IMR-90 (cell line): ENCODE data around the gene SLC22A5. TPM values are rescaled to one million over a fixed set of nuclear protein-coding genes. Genes with fewer than 3 reads are reported as not detected.

Experiments used
- ATAC-seq: fragments of 200-7000 bp; cut with Tn5 transposase; 2 replicates; pipeline ENCODE4 v1.9.1; 2020; ENCODE audit warnings: low read depth, mild to moderate bottlenecking, moderate library complexity
- BruUV-seq: library from RNA; stranded (reverse); fragments of 400-500 nt; replicated peaks from 2 replicates; lab custom pipeline; 2021; lab: Mats Ljungman, UMichigan
- CTCF ChIA-PET: fragments of 300-600 bp; formaldehyde crosslinking; extraction: SDS; loops from one replicate; lab custom pipeline; 2021; ENCODE audit warnings: antibody characterized with exemption; lab: Yijun Ruan, JAX
- POLR2A ChIA-PET: fragments of 300-600 bp; sonication (Branson Sonifier 250); formaldehyde crosslinking; loops from one replicate; lab custom pipeline; 2022; ENCODE audit warnings: antibody characterized with exemption; ENCODE audit not compliant: unreplicated experiment; lab: Charles Lee
- DNase-seq: peaks from one replicate; pipeline ENCODE4 v3.0.0; 2013
- H2AFZ ChIP-seq: replicated peaks from 2 replicates; pipeline ENCODE3; 2013; ENCODE audit warnings: low read length, mild to moderate bottlenecking; ENCODE audit not compliant: poor library complexity
- H2AK5ac ChIP-seq: 2 replicates; pipeline ENCODE4 v1.6.1; 2013; ENCODE audit warnings: low read depth, low read length, inconsistent platforms
- H2AK9ac ChIP-seq: replicated peaks from 2 replicates; pipeline ENCODE3; 2013; ENCODE audit warnings: mild to moderate bottlenecking, low read depth, low read length, moderate library complexity; ENCODE audit not compliant: poor library complexity
- H2BK120ac ChIP-seq: 2 replicates; pipeline ENCODE4 v1.6.1; 2013; ENCODE audit warnings: low read depth, low read length, inconsistent platforms
- H2BK15ac ChIP-seq: 3 replicates; pipeline ENCODE4 v1.6.1; 2013; ENCODE audit warnings: low read depth, low read length, inconsistent platforms
- H2BK20ac ChIP-seq: 2 replicates; pipeline ENCODE4 v1.6.1; 2013; ENCODE audit warnings: low read depth, mild to moderate bottlenecking, inconsistent platforms, low read length, moderate library complexity
- H2BK5ac ChIP-seq: 2 replicates; pipeline ENCODE4 v1.6.1; 2013; ENCODE audit warnings: mild to moderate bottlenecking, low read depth, low read length, inconsistent platforms; ENCODE audit not compliant: poor library complexity, severe bottlenecking
- H3K14ac ChIP-seq: replicated peaks from 2 replicates; pipeline ENCODE4 v1.6.1; 2013; ENCODE audit warnings: low read depth, low read length, inconsistent platforms
- H3K18ac ChIP-seq: 2 replicates; pipeline ENCODE4 v1.6.1; 2013; ENCODE audit warnings: low read depth, low read length, control low read depth
- H3K23ac ChIP-seq: 2 replicates; pipeline ENCODE4 v1.6.1; 2013; ENCODE audit warnings: low read depth, low read length, inconsistent platforms
- H3K27ac ChIP-seq: 2 replicates; pipeline ENCODE4 v1.5.1; 2013; ENCODE audit warnings: mild to moderate bottlenecking, control low read depth, low read length; ENCODE audit not compliant: insufficient read depth
- H3K27me3 ChIP-seq: 2 replicates; pipeline ENCODE4 v1.6.1; 2013; ENCODE audit warnings: low read length; ENCODE audit not compliant: control insufficient read depth, insufficient read depth
- H3K36me3 ChIP-seq: 2 replicates; pipeline ENCODE4 v1.6.1; 2013; ENCODE audit warnings: low read length, mixed read lengths; ENCODE audit not compliant: control insufficient read depth, insufficient read depth
- H3K4ac ChIP-seq: 2 replicates; pipeline ENCODE4 v1.6.1; 2013; ENCODE audit warnings: low read depth, low read length, inconsistent platforms
- H3K4me1 ChIP-seq: 2 replicates; pipeline ENCODE4 v1.6.1; 2013; ENCODE audit warnings: low read length, mixed read lengths; ENCODE audit not compliant: control insufficient read depth, insufficient read depth
- H3K4me2 ChIP-seq: 2 replicates; pipeline ENCODE4 v1.6.1; 2013; ENCODE audit warnings: low read depth, mild to moderate bottlenecking, control low read depth, low read length, moderate library complexity
- H3K4me3 ChIP-seq: 2 replicates; pipeline ENCODE4 v1.5.1; 2013; ENCODE audit warnings: low read depth, mild to moderate bottlenecking, control low read depth, low read length, moderate library complexity; ENCODE audit not compliant: insufficient read depth
- H3K56ac ChIP-seq: 2 replicates; pipeline ENCODE4 v1.6.1; 2013; ENCODE audit warnings: low read length, inconsistent platforms; ENCODE audit not compliant: insufficient read depth; ENCODE audit errors: extremely low read depth
- H3K79me1 ChIP-seq, 2 experiments: 2 replicates each; pipeline ENCODE4 v1.6.1; 2013; ENCODE audit warnings: low read length in 2 of 2, inconsistent platforms in 1 of 2, low read depth in 1 of 2
- H3K9ac ChIP-seq: 2 replicates; pipeline ENCODE4 v1.6.1; 2013; ENCODE audit warnings: low read depth, low read length, control low read depth
- H3K9me1 ChIP-seq: 2 replicates; pipeline ENCODE4 v1.6.1; 2013; ENCODE audit warnings: low read length, inconsistent platforms; ENCODE audit not compliant: insufficient read depth
- H3K9me3 ChIP-seq: 2 replicates; pipeline ENCODE4 v1.6.1; 2013; ENCODE audit warnings: low read length; ENCODE audit not compliant: control insufficient read depth, insufficient read depth
- H4K20me1 ChIP-seq: 2 replicates; pipeline ENCODE4 v1.6.1; 2013; ENCODE audit warnings: low read length, inconsistent platforms; ENCODE audit not compliant: insufficient read depth
- H4K5ac ChIP-seq: 2 replicates; pipeline ENCODE4 v1.6.1; 2013; ENCODE audit warnings: mild to moderate bottlenecking, low read depth, low read length, control low read depth
- H4K8ac ChIP-seq, 2 experiments: 2 replicates each; pipeline ENCODE4 v1.6.1; 2013; ENCODE audit warnings: low read depth in 2 of 2, low read length in 2 of 2, control low read depth in 1 of 2, inconsistent platforms in 1 of 2
- H4K91ac ChIP-seq: 2 replicates; pipeline ENCODE4 v1.6.1; 2013; ENCODE audit warnings: low read depth, low read length, inconsistent platforms; ENCODE audit not compliant: insufficient read depth
- FOS ChIP-seq: fragments of 150-350 bp; IDR thresholded peaks from 2 replicates; pipeline ENCODE4 v1.6.1; 2016; ENCODE audit warnings: low read depth, low read length
- RAD21 ChIP-seq: IDR thresholded peaks from 2 replicates; pipeline ENCODE4 v1.6.1; 2012; ENCODE audit warnings: low read length, improper control_type of control experiment
- WGBS, 2 experiments: methylation state at CpG; one replicate each; pipeline versions ENCODE4 v1.1.5 to v1.1.7; 2013; ENCODE audit warnings: missing lambda C conversion rate in 2 of 2; ENCODE audit not compliant: insufficient read length in 1 of 2; ENCODE audit errors: extremely low coverage in 2 of 2; 5-methylcytosine and 5-hydroxymethylcytosine counted together
- dilution Hi-C: fragments of 300-500 bp; cut with HindIII; formaldehyde crosslinking; loops from one replicate; pipeline ENCODE4 v1.14.3; 2018; ENCODE audit warnings: low sequenced_read_pairs; ENCODE audit not compliant: unreplicated experiment
- in situ Hi-C: fragments of 300-500 bp; cut with MboI; formaldehyde crosslinking; loops from 3 replicates; pipeline ENCODE4 v1.14.3; 2019; ENCODE audit warnings: low sequenced_read_pairs, inconsistent platforms, mixed read lengths
- intact Hi-C: fragments of 100-400 bp; cut with micrococcal nuclease; formaldehyde crosslinking; loops from 2 replicates; pipeline ENCODE4 v1.10.0; 2022
- polyA plus RNA-seq, 3 experiments: library from polyadenylated mRNA; depleted of rRNA; stranded (reverse); fragments of >200 nt; gene quantifications; 2 replicates each; pipeline ENCODE4 v1.2.3, GENCODE V29; 2012; ENCODE audit warnings: low replicate concordance in 1 of 3
- total RNA-seq: library from RNA; depleted of rRNA; stranded (reverse); fragments of >200 nt; gene quantifications from 2 replicates; pipeline ENCODE4 v1.2.3, GENCODE V29; 2012

Gene SLC22A5
- total and polyA plus RNA-seq, 2 of the 4 experiments (the other 2 are of a cell fraction) = 6.1 to 7.1 TPM

DNA sequence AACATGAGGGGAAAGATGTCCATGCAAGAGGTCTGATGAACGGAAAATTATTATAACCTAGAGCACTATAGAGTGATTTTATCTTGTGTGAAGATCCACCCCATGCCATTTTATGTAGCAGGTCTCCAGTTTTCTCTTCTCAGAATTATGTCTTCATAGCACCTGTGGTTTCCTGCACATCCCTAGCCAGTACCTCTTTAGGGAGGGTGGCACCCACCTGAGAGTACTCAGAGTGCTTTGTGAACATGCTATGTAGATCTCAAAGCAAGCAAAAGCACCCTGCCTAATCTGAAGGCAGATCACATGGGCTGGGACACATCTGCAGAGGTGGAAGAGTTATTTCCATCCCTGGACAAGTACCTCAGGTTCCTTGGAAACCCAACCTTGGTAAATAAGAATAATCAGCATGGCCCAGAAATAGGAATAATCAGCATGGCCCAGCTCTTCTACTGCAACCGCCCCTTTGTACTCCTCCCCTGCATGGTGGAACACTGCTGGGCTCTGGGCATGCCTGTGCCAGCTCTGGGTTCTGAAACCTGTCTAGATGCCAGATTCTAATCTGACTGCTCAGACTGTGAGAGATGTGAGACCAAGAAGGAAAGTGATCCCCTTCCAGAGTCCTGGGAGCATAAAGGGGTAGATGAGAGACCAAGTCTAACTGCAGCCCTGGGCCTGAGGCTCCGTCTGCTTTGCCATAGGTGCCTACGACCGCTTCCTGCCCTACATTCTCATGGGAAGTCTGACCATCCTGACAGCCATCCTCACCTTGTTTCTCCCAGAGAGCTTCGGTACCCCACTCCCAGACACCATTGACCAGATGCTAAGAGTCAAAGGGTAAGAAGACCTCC lies 23.7 kb downstream of the SLC22A5 start (continued):
- no peak for TF ChIP-seq FOS

DNA sequence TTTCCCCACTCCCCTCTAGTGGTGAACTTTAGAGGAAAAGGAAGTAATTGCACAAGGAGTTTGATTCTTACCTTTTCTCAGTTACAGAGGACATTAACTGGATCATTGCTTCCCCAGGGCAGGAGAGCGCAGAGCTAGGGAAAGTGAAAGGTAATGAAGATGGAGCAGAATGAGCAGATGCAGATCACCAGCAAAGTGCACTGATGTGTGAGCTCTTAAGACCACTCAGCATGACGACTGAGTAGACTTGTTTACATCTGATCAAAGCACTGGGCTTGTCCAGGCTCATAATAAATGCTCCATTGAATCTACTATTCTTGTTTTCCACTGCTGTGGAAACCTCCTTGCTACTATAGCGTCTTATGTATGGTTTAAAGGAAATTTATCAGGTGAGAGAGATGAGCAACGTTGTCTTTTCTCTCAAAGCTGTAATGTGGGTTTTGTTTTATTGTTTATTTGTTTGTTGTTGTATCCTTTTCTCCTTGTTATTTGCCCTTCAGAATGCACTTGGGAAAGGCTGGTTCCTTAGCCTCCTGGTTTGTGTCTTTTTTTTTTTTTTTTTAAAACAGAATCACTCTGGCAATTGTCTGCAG lies 25.3 kb downstream of the SLC22A5 start:
- Histone ChIP-seq H2BK120ac (no peak overlapping the region), H3K79me1 (no peaks in the 10 kb centered on the region; a peak in 1 of 4 replicates), H4K8ac (no peak overlapping the region), H3K23ac (no peak overlapping the region), H3K4ac (no peak overlapping the region), H3K4me3 (no peak overlapping the region), H3K9ac (no peak overlapping the region), H2AK9ac (no peak overlapping the region), H3K4me1 (peaks cover 8% of the 10 kb centered on the region), H4K20me1 (peaks cover 3% of the 10 kb centered on the region; the same call in 1 of the 2 replicates), H3K9me1 (peaks cover 10% of the 10 kb centered on the region), H3K4me2 (no peak overlapping the region), H3K27me3 (peaks cover 6% of the 10 kb centered on the region), H3K14ac (no peak overlapping the region), H2BK20ac (no peak overlapping the region), H2AK5ac (no peak overlapping the region), H2AFZ (no peak overlapping the region), H3K27ac (no peak overlapping the region), H4K5ac (no peak overlapping the region), H4K91ac (no peak overlapping the region), H3K18ac (no peak overlapping the region), H2BK5ac (no peak overlapping the region), H3K56ac (no peak overlapping the region), H2BK15ac (no peak overlapping the region), H3K9me3 (no peaks in the 10 kb centered on the region), H3K36me3 (peaks cover 4% of the 10 kb centered on the region; the same call in 1 of the 2 replicates)
- ATAC-seq (no peak), DNase-seq (no peak)
- POLR2A ChIA-PET = no interaction called here
- in situ Hi-C loops = no loop called here
- TF ChIP-seq RAD21 (no peak), FOS (no peak)
- dilution Hi-C loops = no loop called here
- BruUV-seq = no TSS peak
- no CpG with 5 or more reads among the region's 4 CpGs for WGBS, 2 experiments
- intact Hi-C loops = no loop called here
- CTCF ChIA-PET = no interaction called here
